ENCODE results near the gene PCDHB5. TPM values are rescaled to one million over a fixed set of nuclear protein-coding genes. Genes with fewer than 3 reads are reported as not detected.
"Not testable (repeated sequence)": the region's sequence is repeated elsewhere in the genome, so short reads cannot be mapped to it uniquely, and the experiment has no call there.

Gene PCDHB5
- total and polyA plus RNA-seq, 2 donors (not counting 1 experiment from before 2014, with no cell fraction given) = not detected

- H3K36me3 ChIP-seq (replicated peaks in 1 of 2; ENCODE audit: control extremely low read depth in 1 of 2, control insufficient read depth in 1 of 2, extremely low read depth in 1 of 2, insufficient read depth in 2 of 2, low read length in 1 of 2) = no peaks in the 10 kb centered on the region
- no peak overlapping the region for H3K27ac ChIP-seq (ENCODE audit: low read length in 2 of 2)
- no peak overlapping the region for H3K4me2 ChIP-seq (replicated peaks; ENCODE audit: low read depth, low read length, poor library complexity, severe bottlenecking)
- H2AFZ ChIP-seq (ENCODE audit: insufficient read depth, low read depth, low read length, poor library complexity, severe bottlenecking) = no peak overlapping the region
- H3K9ac ChIP-seq (ENCODE audit: low read length) = no peak overlapping the region
- H3K27me3 ChIP-seq (replicated peaks in 1 of 4; ENCODE audit: control extremely low read depth in 1 of 4, control insufficient read depth in 3 of 4, insufficient read depth in 4 of 4, low read length in 3 of 4) = peaks cover 0 to 11% (median 5%) of the 10 kb centered on the region in 4 experiments
- Mint-ChIP-seq H3K27me3 (peaks cover 11% of the 10 kb centered on the region), H3K4me1 (no peaks in the 10 kb centered on the region), H3K27ac (no peak overlapping the region), H3K9me3 (ENCODE audit: insufficient read depth) (peaks cover 6% of the 10 kb centered on the region), H3K4me3 (no peak overlapping the region)
- no peaks in the 10 kb centered on the region for H4K20me1 ChIP-seq (ENCODE audit: control insufficient read depth, insufficient read depth, low read length, poor library complexity, severe bottlenecking)
- H3K4me1 ChIP-seq (ENCODE audit: control insufficient read depth in 2 of 2, insufficient read depth in 2 of 2, low read length in 2 of 2) = no peaks in the 10 kb centered on the region
- ChIA-PET POLR2A (no interaction called here), CTCF (no interaction called here)
- no peaks in the 10 kb centered on the region for H3K79me2 ChIP-seq (ENCODE audit: control insufficient read depth, insufficient read depth, low read length)
- TF ChIP-seq EZH2 (IDR thresholded peaks at IDR 0.05; ENCODE audit: borderline replicate concordance, insufficient read depth, low read depth, low read length, poor library complexity, severe bottlenecking) (no peak), CTCF (IDR thresholded peaks at IDR 0.05) (no peak)
- DNase-seq (no peak), ATAC-seq (ENCODE audit: low read depth) (no peak)
- 42% methylated on average over 10 of the region's 12 CpGs for WGBS (ENCODE audit: insufficient coverage)
- H3K9me3 ChIP-seq (ENCODE audit: control extremely low read depth in 1 of 3, control insufficient read depth in 2 of 3, insufficient read depth in 1 of 3, low read length in 2 of 3) = peaks cover 3 to 23% (median 5%) of the 10 kb centered on the region in 3 donors
- intact Hi-C loops (cut with micrococcal nuclease) = no loop called here
- H3K4me3 ChIP-seq (ENCODE audit: control extremely low read depth in 1 of 5, extremely low read depth in 1 of 5, insufficient read depth in 1 of 5, low read depth in 2 of 5, low read length in 4 of 5) = no peak overlapping the region
Observed at GRCh38 chr5:141121985-141122384, 13.0 kb upstream of the PCDHB5 start.

GRCh38 chr5:141123396-141124135 is 11.4 kb upstream of the PCDHB5 start:
- H3K4me1 Mint-ChIP-seq; H4K20me1 ChIP-seq (ENCODE audit: control insufficient read depth, insufficient read depth, low read length, poor library complexity, severe bottlenecking); ATAC-seq (ENCODE audit: low read depth); H3K27ac Mint-ChIP-seq; H3K79me2 ChIP-seq (ENCODE audit: control insufficient read depth, insufficient read depth, low read length); POLR2A ChIA-PET; H3K4me1 ChIP-seq (ENCODE audit: control insufficient read depth in 2 of 2, insufficient read depth in 2 of 2, low read length in 2 of 2); H3K9me3 Mint-ChIP-seq (ENCODE audit: insufficient read depth); H3K4me3 Mint-ChIP-seq; H3K27ac ChIP-seq (ENCODE audit: low read length in 2 of 2); DNase-seq; intact Hi-C loops (cut with micrococcal nuclease); H3K9ac ChIP-seq (ENCODE audit: low read length); H2AFZ ChIP-seq (ENCODE audit: insufficient read depth, low read depth, low read length, poor library complexity, severe bottlenecking); H3K4me2 ChIP-seq (replicated peaks; ENCODE audit: low read depth, low read length, poor library complexity, severe bottlenecking); H3K36me3 ChIP-seq (replicated peaks in 1 of 2; ENCODE audit: control extremely low read depth in 1 of 2, control insufficient read depth in 1 of 2, extremely low read depth in 1 of 2, insufficient read depth in 2 of 2, low read length in 1 of 2); CTCF ChIA-PET; H3K4me3 ChIP-seq (ENCODE audit: control extremely low read depth in 1 of 5, extremely low read depth in 1 of 5, insufficient read depth in 1 of 5, low read depth in 2 of 5, low read length in 4 of 5): not testable (repeated sequence)
- Histone ChIP-seq H3K9me3 (ENCODE audit: control extremely low read depth in 1 of 3, control insufficient read depth in 2 of 3, insufficient read depth in 1 of 3, low read length in 2 of 3) (peaks cover 3 to 19% (median 5%) of the 10 kb centered on the region in 3 donors), H3K27me3 (replicated peaks in 1 of 4; ENCODE audit: control extremely low read depth in 1 of 4, control insufficient read depth in 3 of 4, insufficient read depth in 4 of 4, low read length in 3 of 4) (peaks cover 0 to 11% (median 5%) of the 10 kb centered on the region in 4 experiments)
- peaks cover 17% of the 10 kb centered on the region for H3K27me3 Mint-ChIP-seq
- WGBS (ENCODE audit: insufficient coverage) = 46% methylated on average over 36 of the region's 73 CpGs

Measured in B cell (primary cell).